ENCODE results near the gene MGAT3.

Gene MGAT3

GRCh38 chr22:39453765-39454378 lies 2.9 kb upstream of the MGAT3 start:
- no peak for DNase-seq

- no peak for DNase-seq
These were observed 2.4 kb upstream of the MGAT3 start for GRCh38 chr22:39454385-39454871.

GRCh38 chr22:39457198-39457555 lies 365 bp downstream of the MGAT3 start:
- no peak for DNase-seq

GRCh38 chr22:39457556-39458443 lies 988 bp downstream of the MGAT3 start:
- no peak for DNase-seq

GRCh38 chr22:39458444-39459083 lies 1.8 kb downstream of the MGAT3 start:
- no peak for DNase-seq

GRCh38 chr22:39459681-39460080 lies 2.9 kb downstream of the MGAT3 start:
- DNase-seq, result no peak

GRCh38 chr22:39462443-39463221 lies 5.8 kb downstream of the MGAT3 start:
- DNase-seq, result no peak

- no peak for DNase-seq
These were observed 6.5 kb downstream of the MGAT3 start for GRCh38 chr22:39463277-39463676.

- no peak for DNase-seq
These were observed 7.1 kb downstream of the MGAT3 start for GRCh38 chr22:39463931-39464390.

GRCh38 chr22:39466228-39467006 lies 9.6 kb downstream of the MGAT3 start:
- DNase-seq, result no peak

- no peak for DNase-seq
These were observed 10.6 kb downstream of the MGAT3 start for GRCh38 chr22:39467390-39467895.

- no peak for DNase-seq
These were observed 11.9 kb downstream of the MGAT3 start for GRCh38 chr22:39468487-39469325.

- no peak for DNase-seq
These were observed 12.5 kb downstream of the MGAT3 start for GRCh38 chr22:39469326-39469680.

GRCh38 chr22:39469681-39470450 lies 13.1 kb downstream of the MGAT3 start:
- DNase-seq, result no peak

GRCh38 chr22:39470451-39471291 lies 13.9 kb downstream of the MGAT3 start:
- no peak for DNase-seq

- DNase-seq, result no peak
These were observed 14.7 kb downstream of the MGAT3 start for GRCh38 chr22:39471381-39472141.

GRCh38 chr22:39472570-39473556 lies 16.1 kb downstream of the MGAT3 start:
- no peak for DNase-seq

All from effector CD4-positive, alpha-beta T cell (primary cell).